Measurements from ENCODE around the gene ZNF787. TPM values are rescaled to one million over a fixed set of nuclear protein-coding genes. Genes with fewer than 3 reads are reported as not detected.

The ZNF787 gene
- total and polyA plus RNA-seq, 2 of the 13 experiments (the other 11 are each of a cell fraction or from before 2014, with no cell fraction given), result 15.1 to 42.8 TPM

DNA sequence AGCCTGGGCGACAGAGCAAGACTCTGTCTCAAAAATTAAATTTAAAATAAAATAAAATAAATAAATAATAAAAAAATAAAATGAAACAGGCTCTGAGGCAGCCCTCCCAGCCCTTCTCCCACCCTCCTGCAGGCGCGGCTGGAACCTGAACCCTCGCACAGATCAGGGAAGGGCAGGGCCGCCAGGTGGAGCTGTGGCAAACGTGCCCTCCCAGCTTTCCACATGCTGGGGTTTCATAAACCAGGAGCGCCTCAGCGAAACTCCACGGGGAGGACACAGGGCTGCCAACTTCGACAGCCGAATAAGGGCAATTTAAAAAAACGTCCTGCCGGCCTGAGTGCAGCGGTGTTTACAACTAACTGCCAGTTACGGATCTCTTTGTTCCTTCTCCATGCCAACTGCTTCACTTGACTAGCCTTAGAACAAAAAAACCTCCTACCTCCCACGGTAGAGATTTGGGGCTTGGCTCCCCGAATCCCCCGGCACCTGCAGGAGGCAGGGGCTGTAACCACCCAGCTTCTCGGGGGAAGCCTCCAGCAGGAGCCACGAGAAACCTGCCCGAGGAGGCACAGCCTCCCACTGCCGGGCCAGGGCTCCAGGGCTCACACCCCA, 15.9 kb downstream of the ZNF787 start (continued):
- TF ChIP-seq, protein P1, sequence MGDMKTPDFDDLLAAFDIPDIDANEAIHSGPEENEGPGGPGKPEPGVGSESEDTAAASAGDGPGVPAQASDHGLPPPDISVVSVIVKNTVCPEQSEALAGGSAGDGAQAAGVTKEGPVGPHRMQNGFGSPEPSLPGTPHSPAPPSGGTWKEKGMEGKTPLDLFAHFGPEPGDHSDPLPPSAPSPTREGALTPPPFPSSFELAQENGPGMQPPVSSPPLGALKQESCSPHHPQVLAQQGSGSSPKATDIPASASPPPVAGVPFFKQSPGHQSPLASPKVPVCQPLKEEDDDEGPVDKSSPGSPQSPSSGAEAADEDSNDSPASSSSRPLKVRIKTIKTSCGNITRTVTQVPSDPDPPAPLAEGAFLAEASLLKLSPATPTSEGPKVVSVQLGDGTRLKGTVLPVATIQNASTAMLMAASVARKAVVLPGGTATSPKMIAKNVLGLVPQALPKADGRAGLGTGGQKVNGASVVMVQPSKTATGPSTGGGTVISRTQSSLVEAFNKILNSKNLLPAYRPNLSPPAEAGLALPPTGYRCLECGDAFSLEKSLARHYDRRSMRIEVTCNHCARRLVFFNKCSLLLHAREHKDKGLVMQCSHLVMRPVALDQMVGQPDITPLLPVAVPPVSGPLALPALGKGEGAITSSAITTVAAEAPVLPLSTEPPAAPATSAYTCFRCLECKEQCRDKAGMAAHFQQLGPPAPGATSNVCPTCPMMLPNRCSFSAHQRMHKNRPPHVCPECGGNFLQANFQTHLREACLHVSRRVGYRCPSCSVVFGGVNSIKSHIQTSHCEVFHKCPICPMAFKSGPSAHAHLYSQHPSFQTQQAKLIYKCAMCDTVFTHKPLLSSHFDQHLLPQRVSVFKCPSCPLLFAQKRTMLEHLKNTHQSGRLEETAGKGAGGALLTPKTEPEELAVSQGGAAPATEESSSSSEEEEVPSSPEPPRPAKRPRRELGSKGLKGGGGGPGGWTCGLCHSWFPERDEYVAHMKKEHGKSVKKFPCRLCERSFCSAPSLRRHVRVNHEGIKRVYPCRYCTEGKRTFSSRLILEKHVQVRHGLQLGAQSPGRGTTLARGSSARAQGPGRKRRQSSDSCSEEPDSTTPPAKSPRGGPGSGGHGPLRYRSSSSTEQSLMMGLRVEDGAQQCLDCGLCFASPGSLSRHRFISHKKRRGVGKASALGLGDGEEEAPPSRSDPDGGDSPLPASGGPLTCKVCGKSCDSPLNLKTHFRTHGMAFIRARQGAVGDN (CRISPR knock-in tag; IDR thresholded peaks at IDR 0.05), result peak; percentile 81
- TF ChIP-seq ZSCAN5A (CRISPR knock-in tag; IDR thresholded peaks at IDR 0.05; ENCODE audit: borderline replicate concordance), result 0 out of 2 replicates have a peak, but pooled peaks have one; percentile 23
- no peak for TF ChIP-seq MIER3 (CRISPR knock-in tag; IDR thresholded peaks at IDR 0.05; ENCODE audit: borderline replicate concordance)
- TF ChIP-seq RFX3 (CRISPR knock-in tag; IDR thresholded peaks at IDR 0.05), result no peak
- TF ChIP-seq ZNF777 (CRISPR knock-in tag; IDR thresholded peaks at IDR 0.05), result no peak
- TF ChIP-seq, protein P2, sequence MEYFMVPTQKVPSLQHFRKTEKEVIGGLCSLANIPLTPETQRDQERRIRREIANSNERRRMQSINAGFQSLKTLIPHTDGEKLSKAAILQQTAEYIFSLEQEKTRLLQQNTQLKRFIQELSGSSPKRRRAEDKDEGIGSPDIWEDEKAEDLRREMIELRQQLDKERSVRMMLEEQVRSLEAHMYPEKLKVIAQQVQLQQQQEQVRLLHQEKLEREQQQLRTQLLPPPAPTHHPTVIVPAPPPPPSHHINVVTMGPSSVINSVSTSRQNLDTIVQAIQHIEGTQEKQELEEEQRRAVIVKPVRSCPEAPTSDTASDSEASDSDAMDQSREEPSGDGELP (IDR thresholded peaks at IDR 0.05; ENCODE audit: borderline replicate concordance, low read depth), result no peak
- TF ChIP-seq NR1H2 (CRISPR knock-in tag; IDR thresholded peaks at IDR 0.05; ENCODE audit: borderline replicate concordance, low read depth), result no peak
- peak; percentile 76; the same call in 1 of the 2 replicates for TF ChIP-seq HOXA3 (CRISPR knock-in tag; IDR thresholded peaks at IDR 0.05)
- 0 out of 2 replicates have a peak, but pooled peaks have one; percentile 38 for TF ChIP-seq SIX4 (CRISPR knock-in tag; IDR thresholded peaks at IDR 0.05)
- TF ChIP-seq ZNF263 (CRISPR knock-in tag; IDR thresholded peaks at IDR 0.05), result peak; percentile 34; the same call in 1 of the 2 replicates
- TF ChIP-seq MLLT10 (CRISPR knock-in tag; IDR thresholded peaks at IDR 0.05), result no peak
- no peak for TF ChIP-seq NFE2L1 (CRISPR knock-in tag; IDR thresholded peaks at IDR 0.05; ENCODE audit: borderline replicate concordance)
- no peak for TF ChIP-seq HCFC1 (IDR thresholded peaks at IDR 0.05; ENCODE audit: low read depth, low read length)
- TF ChIP-seq SAP130 (CRISPR knock-in tag; IDR thresholded peaks at IDR 0.05; ENCODE audit: low read depth), result peak; percentile 80
- TF ChIP-seq, protein P3, sequence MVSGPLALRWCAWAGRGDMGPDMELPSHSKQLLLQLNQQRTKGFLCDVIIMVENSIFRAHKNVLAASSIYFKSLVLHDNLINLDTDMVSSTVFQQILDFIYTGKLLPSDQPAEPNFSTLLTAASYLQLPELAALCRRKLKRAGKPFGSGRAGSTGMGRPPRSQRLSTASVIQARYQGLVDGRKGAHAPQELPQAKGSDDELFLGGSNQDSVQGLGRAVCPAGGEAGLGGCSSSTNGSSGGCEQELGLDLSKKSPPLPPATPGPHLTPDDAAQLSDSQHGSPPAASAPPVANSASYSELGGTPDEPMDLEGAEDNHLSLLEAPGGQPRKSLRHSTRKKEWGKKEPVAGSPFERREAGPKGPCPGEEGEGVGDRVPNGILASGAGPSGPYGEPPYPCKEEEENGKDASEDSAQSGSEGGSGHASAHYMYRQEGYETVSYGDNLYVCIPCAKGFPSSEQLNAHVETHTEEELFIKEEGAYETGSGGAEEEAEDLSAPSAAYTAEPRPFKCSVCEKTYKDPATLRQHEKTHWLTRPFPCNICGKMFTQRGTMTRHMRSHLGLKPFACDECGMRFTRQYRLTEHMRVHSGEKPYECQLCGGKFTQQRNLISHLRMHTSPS (CRISPR knock-in tag; IDR thresholded peaks at IDR 0.05; ENCODE audit: low read depth), result peak; percentile 66; the same call in 1 of the 2 replicates
- 0 out of 2 replicates have a peak, but pooled peaks have one; percentile 34 for TF ChIP-seq TMF1 (CRISPR knock-in tag; IDR thresholded peaks at IDR 0.05; ENCODE audit: low read depth)
- no peak for TF ChIP-seq ZNF121 (CRISPR knock-in tag; IDR thresholded peaks at IDR 0.05)
- TF ChIP-seq, protein P4, sequence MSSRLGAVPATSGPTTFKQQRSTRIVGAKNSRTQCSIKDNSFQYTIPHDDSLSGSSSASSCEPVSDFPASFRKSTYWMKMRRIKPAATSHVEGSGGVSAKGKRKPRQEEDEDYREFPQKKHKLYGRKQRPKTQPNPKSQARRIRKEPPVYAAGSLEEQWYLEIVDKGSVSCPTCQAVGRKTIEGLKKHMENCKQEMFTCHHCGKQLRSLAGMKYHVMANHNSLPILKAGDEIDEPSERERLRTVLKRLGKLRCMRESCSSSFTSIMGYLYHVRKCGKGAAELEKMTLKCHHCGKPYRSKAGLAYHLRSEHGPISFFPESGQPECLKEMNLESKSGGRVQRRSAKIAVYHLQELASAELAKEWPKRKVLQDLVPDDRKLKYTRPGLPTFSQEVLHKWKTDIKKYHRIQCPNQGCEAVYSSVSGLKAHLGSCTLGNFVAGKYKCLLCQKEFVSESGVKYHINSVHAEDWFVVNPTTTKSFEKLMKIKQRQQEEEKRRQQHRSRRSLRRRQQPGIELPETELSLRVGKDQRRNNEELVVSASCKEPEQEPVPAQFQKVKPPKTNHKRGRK (CRISPR knock-in tag; IDR thresholded peaks at IDR 0.05), result no peak
- TF ChIP-seq SIX1 (CRISPR knock-in tag; IDR thresholded peaks at IDR 0.05; ENCODE audit: borderline replicate concordance), result no peak
- TF ChIP-seq DDIT3 (CRISPR knock-in tag; IDR thresholded peaks at IDR 0.05), result no peak

Data from HepG2 (cell line).